HG03378 (cell line): ENCODE measurements around the gene GIPC3.

Source experiments
- ATAC-seq: cut with Tn5 transposase; IDR thresholded peaks from one replicate; pipeline ENCODE4 v1.9.1; 2021; ENCODE audit warnings: mild to moderate bottlenecking, moderate library complexity; ENCODE audit not compliant: unreplicated experiment

GIPC3 gene

GRCh38 chr19:3634496-3635045 is 49.3 kb downstream of the GIPC3 start:
- no peak for ATAC-seq

- no peak for ATAC-seq
Measured at GRCh38 chr19:3636506-3636905, 51.2 kb downstream of the GIPC3 start.

- ATAC-seq = no peak
Measured at GRCh38 chr19:3636962-3637361, 51.7 kb downstream of the GIPC3 start.

GRCh38 chr19:3637621-3638020 is 52.3 kb downstream of the GIPC3 start:
- no peak for ATAC-seq

- ATAC-seq = no peak
Measured at GRCh38 chr19:3638208-3639193, 53.2 kb downstream of the GIPC3 start.

- ATAC-seq = no peak
Measured at GRCh38 chr19:3639479-3639878, 54.2 kb downstream of the GIPC3 start.

- ATAC-seq = no peak
Measured at GRCh38 chr19:3641515-3642269, 56.4 kb downstream of the GIPC3 start.

- ATAC-seq = no peak
Measured at GRCh38 chr19:3642296-3642695, 57.0 kb downstream of the GIPC3 start.
